SKM-1 treated with dmso at 0.1 percent for 144 hours (cell line): ENCODE measurements around the gene CCR7.

Experiments
- DNase-seq: peaks from one replicate; lab custom pipeline; 2025; ENCODE audit not compliant: unreplicated experiment; lab: John Stamatoyannopoulos, UW

Gene CCR7

GRCh38 chr17:40564883-40565768 is at the start of gene CCR7:
CCR7 (minus strand) TSS chr17:40565472; CDS start chr17:40565409, 63 bp downstream.
- no peak for DNase-seq

GRCh38 chr17:40614431-40615067 is 49.3 kb upstream of the CCR7 start:
- DNase-seq: no peak

- no peak for DNase-seq
Measured at GRCh38 chr17:40613467-40614154, 48.3 kb upstream of the CCR7 start.

- no peak for DNase-seq
Measured at GRCh38 chr17:40612599-40613244, 47.5 kb upstream of the CCR7 start.

GRCh38 chr17:40611840-40612474 is 46.7 kb upstream of the CCR7 start:
- DNase-seq: no peak

- DNase-seq: no peak
Measured at GRCh38 chr17:40610359-40610758, 45.1 kb upstream of the CCR7 start.

- no peak for DNase-seq
Measured at GRCh38 chr17:40608061-40608581, 42.8 kb upstream of the CCR7 start.

GRCh38 chr17:40607641-40608040 is 42.4 kb upstream of the CCR7 start:
- DNase-seq: no peak

- no peak for DNase-seq
Measured at GRCh38 chr17:40606548-40607353, 41.5 kb upstream of the CCR7 start.

GRCh38 chr17:40605306-40605705 is 40.0 kb upstream of the CCR7 start:
- no peak for DNase-seq

- DNase-seq: no peak
Measured at GRCh38 chr17:40604327-40605080, 39.2 kb upstream of the CCR7 start.

GRCh38 chr17:40602445-40603443 is 37.5 kb upstream of the CCR7 start:
- no peak for DNase-seq

- no peak for DNase-seq
Measured at GRCh38 chr17:40600486-40601046, 35.3 kb upstream of the CCR7 start.

GRCh38 chr17:40599468-40599763 is 34.1 kb upstream of the CCR7 start:
- no peak for DNase-seq

- no peak for DNase-seq
Measured at GRCh38 chr17:40598619-40599467, 33.6 kb upstream of the CCR7 start.

- DNase-seq: no peak
Measured at GRCh38 chr17:40598301-40598618, 33.0 kb upstream of the CCR7 start.
